NK-92 treated with Interleukin-12 subunit alpha and Interleukin-12 subunit beta, amount 100 ng/mL, for 24 hours (cell line): ENCODE results near the gene GNPDA2.
"Not testable (repeated sequence)": the region's sequence is repeated elsewhere in the genome, so short reads cannot be mapped to it uniquely, and the experiment has no call there.

ENCODE experiments used
- DNase-seq: peaks from one replicate; lab custom pipeline; 2025; lab: John Stamatoyannopoulos, UW

Gene GNPDA2

DNA sequence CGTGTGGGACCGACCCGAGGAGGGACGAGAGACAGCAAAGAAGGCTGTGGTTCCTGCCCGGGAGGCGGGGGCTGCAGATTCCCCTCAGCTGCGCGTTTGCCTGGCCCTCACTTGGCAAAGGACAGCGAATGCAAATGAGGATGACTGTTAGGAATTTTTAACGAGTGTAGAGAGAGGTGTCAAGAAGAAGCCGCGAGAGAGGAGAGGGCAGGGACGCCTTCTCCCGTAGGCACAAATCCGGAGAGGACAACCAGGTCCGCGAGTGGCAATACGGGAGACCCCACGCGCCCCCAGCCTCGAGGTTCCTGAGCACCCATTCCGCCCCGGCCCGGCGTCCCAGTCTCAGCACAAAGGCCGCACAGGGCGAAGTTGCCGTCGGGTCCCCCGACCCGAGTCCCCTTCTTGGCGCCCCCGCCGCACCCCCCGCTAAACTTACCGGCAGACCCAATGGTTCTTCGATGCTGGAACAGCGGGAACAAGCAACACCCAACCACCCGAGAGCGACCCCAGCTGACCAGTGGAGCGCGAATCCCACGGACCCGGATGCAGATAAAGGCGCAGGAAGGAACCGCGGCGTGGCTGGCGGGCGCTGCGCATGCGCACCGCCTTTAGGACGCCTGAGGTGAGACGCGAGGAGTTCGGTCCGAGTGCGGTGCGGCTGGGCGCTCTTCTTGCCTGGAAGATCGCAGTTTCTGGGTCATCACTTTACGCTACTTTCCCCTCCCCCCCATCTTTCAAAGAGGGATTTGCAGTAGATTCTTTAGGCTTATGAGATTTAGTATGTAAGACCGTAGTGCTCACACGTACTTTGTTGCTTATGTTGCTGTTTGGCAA is at the start of gene GNPDA2:
Gene GNPDA2 (minus strand): TSS at position 519 of the 834 bp plus-strand sequence. CDS start 4,349 bp downstream, outside the sequence.
- DNase-seq: peak; percentile 82

DNA sequence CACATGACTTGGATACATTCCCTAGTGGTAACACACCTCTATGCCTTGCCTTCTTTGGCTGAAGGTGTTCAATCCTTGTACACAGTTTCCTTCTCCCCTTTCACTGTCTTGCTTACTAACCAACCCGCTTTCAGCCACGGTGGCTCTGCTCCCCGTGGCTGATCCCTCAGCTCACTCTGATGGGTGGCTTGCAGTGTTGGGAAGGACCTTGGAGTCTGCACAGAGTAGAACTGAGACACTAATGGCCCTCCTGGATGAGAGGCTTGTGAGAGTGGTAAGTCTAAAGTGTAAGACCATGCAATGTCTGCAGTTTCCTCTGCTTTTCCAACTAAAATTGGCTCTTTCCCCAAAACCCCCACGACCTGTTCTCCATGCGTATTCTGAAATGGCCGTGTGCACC is 46.0 kb upstream of the GNPDA2 start:
- DNase-seq: no peak

DNA sequence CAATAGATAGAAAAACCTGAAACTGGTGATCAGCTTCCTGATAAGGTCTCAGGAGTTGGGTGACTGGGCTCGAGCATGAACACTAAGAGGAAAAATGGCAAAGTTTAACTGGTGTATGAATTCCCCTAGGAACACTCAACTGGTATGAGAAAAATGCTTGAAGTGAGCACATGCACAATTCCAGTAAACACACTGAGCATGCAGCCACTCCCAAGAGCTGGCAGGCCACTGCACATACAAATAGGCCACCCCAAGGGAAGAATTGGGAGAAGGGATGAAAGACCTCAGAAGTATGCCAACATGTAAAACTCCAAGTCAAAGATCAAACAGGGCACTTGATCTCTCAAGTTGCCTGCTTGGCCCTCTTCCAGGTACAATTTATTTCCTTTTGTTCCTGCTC is 45.4 kb upstream of the GNPDA2 start:
- no peak for DNase-seq

DNA sequence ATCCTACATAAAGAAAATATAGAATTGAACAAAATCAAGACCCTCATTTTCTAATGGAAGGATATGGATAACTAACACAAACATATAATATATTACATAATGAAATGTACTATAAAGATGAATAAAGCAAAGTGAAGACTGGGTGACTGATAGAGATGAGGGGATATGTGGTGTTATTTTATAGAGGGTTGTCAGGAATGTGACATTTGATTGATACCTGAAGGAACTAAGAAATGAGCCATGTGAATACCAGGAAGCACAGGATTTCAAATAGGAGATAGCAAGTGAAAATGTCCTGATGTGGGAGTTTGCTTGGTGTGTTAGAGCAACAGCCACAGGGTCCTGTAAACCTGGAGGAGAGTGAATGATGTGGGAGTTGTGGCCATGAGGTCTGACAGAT is 40.1 kb upstream of the GNPDA2 start:
- DNase-seq: no peak

DNA sequence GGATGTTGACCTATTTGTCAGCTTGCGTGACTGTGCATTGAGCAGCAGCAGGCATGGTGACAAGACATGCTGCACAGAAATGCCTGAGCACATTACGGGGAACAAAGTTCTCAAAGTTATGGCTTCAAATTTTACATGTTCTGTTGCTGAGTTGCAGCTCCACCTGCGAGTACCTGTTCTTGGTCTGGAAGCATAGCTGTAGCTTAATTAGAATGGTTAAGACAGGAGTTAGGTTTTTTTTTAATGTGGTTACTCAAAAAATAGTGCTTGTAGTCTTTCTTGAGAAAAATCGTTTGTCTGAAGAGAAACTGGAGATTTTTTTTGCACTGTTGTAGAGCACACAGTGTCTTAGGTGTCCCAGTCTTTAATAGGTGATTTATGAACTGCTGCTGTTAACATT is 38.8 kb upstream of the GNPDA2 start:
- DNase-seq: no peak

DNA sequence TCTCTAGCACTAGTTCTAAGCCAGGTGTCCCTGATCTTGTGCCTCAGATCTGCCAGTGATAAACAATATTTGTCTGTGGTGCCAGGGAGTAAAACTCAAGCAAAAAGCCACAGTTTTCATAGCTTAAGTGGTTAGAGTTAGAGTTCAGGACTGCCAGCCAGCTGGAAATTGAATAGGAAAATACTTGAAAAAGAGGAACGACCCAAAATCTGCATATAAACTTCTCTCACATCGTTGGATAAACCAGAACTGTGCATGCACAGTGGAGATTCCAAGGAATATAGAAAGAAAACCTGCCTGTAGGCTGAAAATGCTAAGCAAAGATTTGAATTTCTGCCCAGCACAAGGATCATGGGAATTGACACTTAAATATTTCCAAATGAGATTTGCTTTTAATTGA is 35.0 kb upstream of the GNPDA2 start:
- no peak for DNase-seq

DNA sequence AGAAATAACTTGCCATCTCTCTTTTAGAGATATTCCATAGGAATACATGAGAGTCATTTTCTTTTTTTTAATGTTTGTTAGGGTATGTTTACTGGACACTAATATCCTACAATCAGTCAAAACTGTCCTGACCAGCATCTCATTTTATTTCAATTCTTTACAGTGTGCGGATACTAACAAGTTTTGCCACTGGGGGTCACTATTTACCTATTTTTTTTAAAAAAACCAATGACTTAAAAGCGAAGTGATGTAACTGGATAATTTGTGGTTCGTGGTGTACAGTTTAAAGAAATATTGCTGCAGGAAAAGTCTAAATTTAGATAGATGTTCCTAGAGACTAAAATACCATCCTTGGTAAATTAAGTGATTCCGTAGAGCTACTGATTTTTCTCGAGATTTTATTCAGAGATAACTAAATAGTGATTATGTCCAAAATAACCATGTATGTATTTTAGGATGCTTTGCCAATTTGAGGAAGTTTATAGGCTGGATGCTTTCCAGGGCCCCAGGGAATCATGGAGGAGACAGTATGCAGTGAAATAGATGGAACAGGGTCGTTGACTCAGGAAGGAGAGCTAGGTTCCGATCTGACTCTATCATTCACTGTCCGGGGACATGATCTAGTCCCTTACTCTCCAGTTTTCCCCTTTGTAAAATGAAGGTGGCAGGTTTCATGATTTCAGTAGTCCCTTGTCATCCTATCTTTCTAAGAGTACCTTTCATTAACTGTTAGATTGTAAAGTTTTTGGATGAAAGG is 34.0 kb upstream of the GNPDA2 start:
- DNase-seq: no peak

DNA sequence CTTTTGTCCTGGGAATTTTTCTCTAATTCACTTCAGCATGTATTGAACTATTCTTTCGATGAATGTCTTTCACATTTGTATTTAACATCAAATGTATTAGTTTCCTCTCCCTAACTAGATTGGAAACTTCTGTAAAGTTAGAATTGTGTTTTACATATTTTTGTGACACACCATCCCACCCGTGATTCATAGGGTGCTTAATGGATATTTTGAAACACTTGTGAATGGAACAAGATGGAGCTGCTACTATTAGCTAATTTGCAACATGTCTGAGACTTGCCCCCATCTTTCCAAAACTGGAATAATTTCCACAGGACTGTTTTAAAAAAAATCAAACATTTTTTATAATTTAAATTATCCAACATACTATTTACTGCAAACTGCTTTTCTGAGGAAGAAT is 30.2 kb upstream of the GNPDA2 start:
- no peak for DNase-seq

DNA sequence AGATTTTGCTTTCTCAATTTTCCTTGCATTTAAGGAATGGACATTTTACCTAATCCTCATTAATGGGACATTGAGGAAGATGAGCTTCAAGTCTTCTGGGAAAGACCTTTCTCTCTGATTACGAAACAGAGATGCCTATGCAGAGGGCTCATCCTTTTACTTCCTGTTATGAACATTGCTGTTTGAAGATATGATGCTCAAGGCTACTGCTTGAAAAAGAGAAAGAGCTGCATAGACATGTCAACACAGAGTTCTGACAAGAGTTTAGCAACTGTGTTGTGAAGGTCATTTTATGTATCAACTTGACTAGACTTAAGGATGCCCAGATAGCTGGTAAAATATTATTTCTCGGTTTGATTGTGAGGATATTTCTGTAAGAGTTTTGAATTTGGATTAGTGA is 13.8 kb upstream of the GNPDA2 start:
- DNase-seq: no peak

DNA sequence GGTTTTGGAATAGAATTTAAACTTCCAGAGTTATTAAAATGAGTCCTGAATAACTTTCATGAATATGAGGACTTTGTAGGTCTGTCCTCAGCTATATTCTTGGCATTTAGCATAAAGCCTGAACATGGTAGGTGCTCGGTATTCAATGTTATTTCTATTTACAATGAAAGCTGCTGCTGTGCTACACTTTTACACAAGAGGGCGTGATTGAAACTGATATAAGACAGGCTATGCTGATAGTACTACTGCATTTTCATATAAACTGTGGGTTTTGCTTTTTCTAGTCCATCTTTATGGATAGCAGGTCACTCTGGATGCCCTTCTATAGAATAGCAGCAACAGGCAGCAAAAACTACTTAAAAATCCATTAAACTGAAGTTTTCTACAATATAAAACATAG is 12.3 kb upstream of the GNPDA2 start:
- no peak for DNase-seq

DNA sequence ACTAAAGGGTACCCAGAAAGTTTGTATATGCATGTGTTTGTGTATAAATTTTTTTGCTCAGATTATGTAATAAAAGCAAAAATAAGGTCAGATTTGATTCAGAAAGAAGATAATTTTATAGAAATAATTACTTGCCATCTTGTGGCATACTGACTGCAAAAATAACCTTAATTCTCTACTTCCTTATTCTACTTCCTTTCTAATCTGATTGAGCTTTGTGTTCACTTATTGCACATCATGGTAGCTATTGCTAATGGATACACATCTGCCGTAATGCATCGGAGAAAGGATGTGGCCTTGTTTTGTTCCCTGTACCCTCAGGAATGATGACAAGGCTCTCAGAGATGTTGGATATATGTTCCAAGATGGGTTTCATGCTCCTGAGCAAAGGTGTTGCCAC is 10.5 kb upstream of the GNPDA2 start:
- no peak for DNase-seq

DNA sequence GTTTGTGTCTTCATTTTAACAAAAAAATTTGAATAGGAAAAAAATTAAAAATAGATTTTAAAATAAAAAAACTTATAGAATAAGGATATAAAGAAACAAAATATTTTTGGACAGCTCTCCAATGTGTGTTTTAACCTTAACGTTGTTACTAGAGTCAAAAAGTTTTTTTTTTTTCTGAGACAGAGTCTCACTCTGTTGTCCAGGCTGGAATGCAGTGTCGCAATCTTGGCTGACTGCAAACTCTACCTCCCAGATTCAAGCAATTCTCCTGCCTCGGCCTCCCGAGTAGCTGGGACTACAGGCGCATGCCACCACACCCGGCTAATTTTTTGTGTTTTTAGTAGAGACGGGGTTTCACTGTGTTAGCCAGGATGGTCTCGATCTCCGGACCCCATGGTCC is 2.3 kb upstream of the GNPDA2 start:
- not testable (repeated sequence) for DNase-seq

DNA sequence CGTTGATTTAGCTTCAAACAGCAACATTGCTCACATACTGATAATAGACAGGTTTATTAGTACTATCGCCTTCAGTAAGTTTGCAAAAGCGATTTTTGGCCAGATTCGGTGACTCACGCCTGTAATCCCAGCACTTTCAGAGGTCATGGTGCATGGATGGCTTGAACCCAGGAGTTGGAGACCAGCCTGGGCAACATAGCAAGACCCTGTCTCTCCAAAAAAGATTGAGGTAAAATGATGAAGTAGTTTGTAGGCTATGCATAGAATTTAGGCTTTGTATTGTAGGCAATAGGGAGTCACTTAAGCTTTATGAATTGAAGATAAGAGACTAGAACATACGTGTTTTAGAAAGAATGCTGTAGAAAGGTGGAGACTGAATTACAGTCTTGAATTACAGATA is 1.1 kb upstream of the GNPDA2 start:
- DNase-seq: no peak

DNA sequence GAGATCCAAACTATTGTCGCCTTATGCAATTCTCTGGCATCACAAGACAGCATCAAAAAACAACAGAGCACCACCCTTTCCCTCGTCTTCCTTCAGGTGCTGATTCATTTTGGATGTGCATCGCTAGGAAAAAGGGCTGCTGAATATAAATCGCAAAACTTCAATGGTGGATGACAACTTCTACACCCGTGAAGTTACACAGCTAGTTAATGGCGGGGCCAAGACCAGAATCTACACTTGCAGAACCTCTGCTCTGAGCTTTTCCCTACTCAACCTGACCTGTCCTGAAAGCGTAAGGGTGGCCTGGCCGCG is 674 bp downstream of the GNPDA2 start:
- DNase-seq: no peak

DNA sequence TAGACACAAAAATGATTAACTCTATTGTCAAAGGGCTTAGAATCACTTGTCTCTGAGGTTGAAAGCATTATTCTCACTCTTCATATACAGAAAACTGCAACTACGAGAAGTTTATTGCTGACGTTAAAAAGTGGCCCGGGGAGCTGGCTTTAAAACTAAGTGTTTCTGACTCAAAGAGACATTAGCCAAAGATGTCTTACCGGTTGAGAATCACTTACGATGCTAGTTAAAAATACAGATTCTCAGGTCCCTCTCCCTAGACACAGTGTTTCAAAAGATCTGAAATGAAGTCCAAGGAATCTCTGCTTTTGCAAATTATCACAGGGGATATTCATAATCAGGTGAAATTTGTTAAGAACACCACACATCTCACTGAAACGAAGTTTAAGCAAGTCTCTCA is 1.2 kb downstream of the GNPDA2 start:
- DNase-seq: no peak

DNA sequence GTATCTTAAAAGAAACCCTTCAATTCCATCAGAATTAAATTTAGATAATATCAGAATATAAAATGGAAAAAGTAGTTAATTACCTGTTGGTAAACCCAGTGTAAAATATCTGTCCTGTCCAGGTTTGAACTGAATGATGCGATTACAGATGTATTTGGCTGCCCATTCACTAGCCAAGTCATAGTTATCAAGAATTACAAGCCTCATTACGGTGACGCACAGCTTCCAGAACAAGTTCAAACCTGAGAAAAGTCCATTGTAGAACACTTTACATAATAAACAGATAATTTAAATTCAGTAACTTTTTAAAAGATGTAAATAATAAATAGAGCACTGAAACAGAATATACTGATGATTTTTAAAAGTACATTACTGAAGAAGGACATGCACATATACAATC is 4.4 kb downstream of the GNPDA2 start:
- no peak for DNase-seq

DNA sequence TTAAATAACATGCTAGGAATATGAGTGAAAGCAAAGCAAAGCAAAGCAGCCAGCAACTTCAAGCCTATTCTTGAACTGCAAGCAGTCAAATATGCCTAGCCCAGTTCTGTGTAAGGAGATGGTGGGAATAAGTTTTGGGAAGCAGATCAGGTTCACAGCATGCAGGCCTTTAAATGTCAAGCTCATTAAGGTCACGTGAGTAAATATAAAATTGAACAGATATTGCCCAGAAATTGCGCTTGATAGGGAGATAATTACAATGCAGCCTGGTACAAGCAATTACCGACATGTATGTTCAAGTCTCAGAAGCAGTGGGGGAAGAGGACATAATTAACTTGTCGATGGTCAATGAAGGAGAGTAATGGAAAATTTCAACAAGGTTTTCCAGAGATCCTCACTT is 6.0 kb downstream of the GNPDA2 start:
- DNase-seq: no peak

DNA sequence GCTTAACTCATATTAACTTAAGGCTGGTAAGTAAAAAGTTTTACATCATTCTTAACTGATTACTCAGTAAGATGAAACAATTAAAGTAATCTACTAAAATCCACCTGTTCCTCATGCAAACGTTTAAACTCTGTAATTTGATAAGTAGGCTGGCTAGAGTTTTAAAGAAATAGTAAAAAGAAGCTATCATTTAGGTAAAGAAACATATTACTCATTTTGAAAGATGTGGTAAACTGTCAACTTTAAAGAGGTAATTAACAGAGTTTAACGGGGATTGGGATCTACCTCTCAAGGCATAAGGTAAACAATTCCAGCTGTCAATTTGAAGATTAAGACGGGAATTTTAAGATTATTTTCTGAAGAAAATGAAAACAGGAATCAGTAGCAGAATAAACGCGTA is 9.8 kb downstream of the GNPDA2 start:
- DNase-seq: no peak

DNA sequence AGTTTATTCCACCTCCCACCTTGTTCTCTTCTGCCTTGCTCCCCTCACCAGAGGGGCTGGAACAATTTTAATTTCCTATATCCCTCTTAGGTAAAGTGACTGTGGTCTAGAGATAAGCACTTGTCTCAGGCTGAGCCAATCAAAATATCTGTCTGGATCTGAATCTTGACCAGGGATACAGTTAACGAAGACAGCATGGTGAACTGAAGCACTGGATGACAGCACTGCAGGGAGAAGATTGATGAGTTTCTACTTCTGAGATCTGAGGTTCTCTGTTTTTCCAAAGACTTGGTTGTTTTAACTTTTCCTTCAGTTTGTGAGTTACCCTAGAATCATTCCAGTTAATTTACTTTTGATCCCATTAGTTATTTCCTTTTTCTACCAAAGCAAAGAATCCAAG is 13.2 kb downstream of the GNPDA2 start:
- DNase-seq: no peak

DNA sequence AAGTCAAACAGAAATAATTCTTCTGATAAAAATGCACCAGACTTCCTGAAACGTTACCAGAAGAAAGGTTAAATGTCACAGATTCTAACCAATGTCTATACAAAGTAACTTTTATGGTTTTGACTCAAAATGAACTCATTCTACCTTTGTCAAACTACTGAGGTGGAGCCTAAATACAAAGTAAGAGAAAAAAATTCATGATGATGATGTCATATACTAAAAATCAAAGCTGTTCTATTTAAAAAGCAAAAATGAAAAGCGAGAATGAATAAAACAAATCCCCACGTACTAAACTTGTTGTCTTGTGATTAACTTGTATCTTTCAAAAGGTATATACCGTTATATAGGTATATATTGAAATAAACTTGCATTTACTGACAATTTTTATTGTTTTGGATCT is 21.7 kb downstream of the GNPDA2 start:
- DNase-seq: no peak

DNA sequence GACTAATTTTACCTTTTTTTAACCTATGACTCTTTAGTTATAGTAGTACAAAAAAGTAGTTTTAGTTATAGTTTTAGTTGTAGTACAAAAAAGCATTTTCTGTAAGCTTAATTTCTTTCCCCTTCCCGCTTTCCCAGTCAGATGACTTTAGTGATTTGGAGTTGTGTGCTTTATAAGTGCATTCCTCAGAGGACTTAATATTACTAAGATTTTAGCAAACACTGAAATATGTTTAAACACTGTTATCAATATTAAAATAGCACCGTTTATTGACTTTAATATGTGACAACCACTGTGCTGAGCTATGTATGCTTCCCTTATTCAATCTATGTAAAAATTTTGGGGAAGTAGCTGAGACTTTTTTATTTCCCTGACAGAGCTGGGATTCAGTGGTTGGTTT is 25.3 kb downstream of the GNPDA2 start:
- no peak for DNase-seq

DNA sequence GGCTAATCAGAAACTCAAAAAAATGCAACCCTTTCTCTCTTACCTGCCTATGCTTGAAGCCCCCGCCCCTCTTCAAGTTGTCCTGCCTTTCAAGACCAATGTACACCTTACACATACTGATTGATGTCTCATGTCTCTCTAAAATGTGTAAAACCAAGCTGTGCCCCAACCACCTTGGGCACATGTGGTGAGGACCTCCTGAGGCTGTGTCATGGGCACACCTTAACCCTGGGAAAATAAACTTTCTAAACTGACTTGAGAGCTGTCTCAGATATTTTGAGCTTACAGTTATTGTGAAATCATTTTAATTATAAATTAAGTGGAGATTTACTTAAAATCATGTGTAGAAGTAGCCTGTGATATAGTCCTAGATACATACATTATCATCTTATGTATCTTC is 25.9 kb downstream of the GNPDA2 start:
- DNase-seq: no peak

DNA sequence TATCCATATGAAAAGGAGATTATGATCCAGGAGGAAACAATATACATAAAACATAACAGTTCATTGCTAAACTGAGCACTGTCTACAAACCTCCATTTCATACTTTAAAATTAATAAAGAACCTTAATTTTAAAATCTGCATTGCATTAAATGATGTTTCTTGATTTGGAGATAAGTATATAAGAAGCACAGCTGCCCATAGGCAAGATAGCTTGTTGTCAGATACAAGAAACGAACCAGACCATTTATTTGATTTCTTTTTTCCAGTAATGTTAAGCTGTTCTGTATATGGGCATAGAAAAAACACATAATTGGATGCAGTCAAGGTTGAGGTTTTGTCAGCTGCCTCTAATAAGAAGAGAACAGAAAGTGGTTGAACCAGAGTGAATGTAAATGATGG is 41.7 kb downstream of the GNPDA2 start:
- no peak for DNase-seq

DNA sequence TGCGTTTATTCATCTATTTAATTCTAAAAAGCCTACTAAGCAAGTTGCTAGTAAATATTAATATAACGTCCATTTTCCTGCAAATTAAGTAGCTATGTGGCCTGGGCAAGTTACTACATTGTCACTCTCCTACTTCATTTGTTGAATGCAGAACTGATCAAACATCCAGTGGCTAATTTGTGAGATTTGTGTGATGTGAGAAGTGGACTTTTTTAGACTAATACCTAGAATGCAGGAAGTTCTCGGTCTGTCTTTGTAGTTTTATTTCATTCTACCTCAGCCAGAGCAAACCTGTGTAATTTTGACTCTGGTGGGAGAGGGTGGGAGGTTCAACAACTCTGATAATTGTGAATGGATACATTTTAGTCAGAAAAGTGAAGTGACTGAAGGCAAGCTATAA is 47.3 kb downstream of the GNPDA2 start:
- DNase-seq: no peak
